ENCODE results near the gene SLC7A6OS. TPM values are rescaled to one million over a fixed set of nuclear protein-coding genes. Genes with fewer than 3 reads are reported as not detected.

Gene SLC7A6OS
- total RNA-seq, 1 donor from 2014 or later = 11.0 TPM

DNA sequence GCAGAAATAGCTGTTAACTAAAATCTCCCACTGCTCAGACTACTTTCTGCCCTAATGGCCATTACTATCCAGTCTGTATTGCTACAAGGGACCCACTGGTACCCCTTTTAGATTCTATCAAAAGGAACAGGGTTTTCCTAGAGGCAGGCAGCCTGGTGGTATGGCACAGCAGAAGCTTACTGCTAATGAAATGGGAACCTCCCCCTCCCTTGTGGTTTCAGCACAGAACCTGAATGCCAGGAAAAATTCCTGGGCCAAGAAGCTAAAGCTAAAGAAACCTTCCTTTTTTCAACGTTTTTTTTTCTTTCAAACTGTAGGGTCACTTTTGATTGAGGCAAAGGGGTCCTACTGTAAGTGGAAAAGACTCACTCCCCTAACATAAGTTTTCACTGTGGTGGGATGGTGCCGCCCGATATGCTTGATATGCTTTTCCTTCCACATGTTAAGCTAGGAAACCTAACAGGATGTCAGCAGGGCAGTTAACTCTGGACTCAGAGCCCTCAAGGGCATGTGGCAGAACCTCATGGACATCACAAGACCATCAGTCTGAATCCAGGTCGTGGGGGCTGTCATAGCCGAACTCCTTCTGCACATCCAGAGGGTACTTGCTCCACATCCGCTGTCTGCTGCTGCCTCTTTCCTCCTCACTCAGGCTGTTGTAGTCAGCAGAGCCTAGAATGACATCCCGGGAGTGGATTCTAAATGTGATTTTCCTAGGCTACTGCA, 9.8 kb downstream of the SLC7A6OS start:
- H3K9me3 ChIP-seq (ENCODE audit: control insufficient read depth in 3 of 3, low read length in 3 of 3) = no peaks in the 10 kb centered on the region
- H3K4me3 ChIP-seq (ENCODE audit: low read length in 3 of 3) = no peak overlapping the region
- H3K36me3 ChIP-seq (ENCODE audit: control insufficient read depth in 3 of 3, insufficient read depth in 3 of 3, low read length in 3 of 3) = peaks cover 39 to 80% (median 59%) of the 10 kb centered on the region in 3 donors
- no peak overlapping the region for H3K9ac ChIP-seq (ENCODE audit: low read depth in 1 of 3, low read length in 3 of 3)
- peaks cover 18 to 31% (median 27%) of the 10 kb centered on the region in 3 donors for H3K4me1 ChIP-seq (ENCODE audit: control insufficient read depth in 3 of 3, insufficient read depth in 3 of 3, low read length in 3 of 3)
- H3K27me3 ChIP-seq (ENCODE audit: control insufficient read depth in 3 of 3, insufficient read depth in 3 of 3, low read length in 3 of 3) = no peaks in the 10 kb centered on the region
- no peak overlapping the region for H3K27ac ChIP-seq (ENCODE audit: low read depth, low read length)

DNA sequence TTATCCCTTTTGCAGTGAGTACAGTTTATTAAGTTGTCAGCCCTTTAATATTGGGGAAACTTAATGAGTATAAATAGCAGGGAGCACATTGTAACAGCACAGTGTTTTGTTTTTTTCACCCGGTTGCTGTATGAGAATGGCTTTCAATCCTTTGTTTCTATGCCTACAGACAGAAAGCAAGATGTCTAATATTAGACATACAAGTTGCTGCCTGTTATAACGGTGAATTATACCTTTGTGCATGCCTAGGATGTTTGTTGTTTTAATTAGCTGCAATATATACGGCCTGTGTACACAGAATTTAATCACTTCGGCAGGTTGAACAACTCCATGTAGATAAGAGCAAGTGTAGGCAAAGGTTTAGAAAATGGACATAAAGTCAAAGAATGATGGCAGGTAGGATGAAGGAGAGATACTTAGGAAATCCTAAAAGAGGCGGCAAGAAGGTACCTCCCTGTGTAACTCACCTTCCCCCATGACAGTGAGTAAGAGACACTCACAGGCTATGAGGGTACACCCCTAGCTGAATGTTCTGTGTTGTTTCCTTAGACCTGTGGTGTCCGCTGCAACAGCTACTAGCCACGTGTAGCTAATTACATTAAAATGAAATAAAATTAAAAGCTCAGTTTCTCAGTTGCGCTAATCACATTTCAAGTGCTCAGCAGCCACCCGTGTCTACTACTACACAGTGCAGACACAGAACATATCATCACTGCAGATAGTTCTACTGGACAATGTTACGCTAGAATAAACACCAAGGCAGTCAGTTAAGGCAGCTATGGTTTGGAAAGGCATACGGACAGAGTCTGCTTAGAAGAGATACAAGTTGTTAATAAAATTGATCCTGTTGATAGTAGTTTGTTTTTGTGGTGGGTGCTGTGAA, 10.9 kb downstream of the SLC7A6OS start:
- Histone ChIP-seq H3K27ac (ENCODE audit: low read depth, low read length) (peak overlapping the region; percentile 37), H3K36me3 (ENCODE audit: control insufficient read depth in 3 of 3, insufficient read depth in 3 of 3, low read length in 3 of 3) (peaks cover 41 to 81% (median 70%) of the 10 kb centered on the region in 3 donors), H3K9me3 (ENCODE audit: control insufficient read depth in 3 of 3, low read length in 3 of 3) (no peaks in the 10 kb centered on the region), H3K4me1 (ENCODE audit: control insufficient read depth in 3 of 3, insufficient read depth in 3 of 3, low read length in 3 of 3) (peaks cover 18 to 31% (median 27%) of the 10 kb centered on the region in 3 donors), H3K9ac (ENCODE audit: low read depth in 1 of 3, low read length in 3 of 3) (peak overlapping the region in 2 of 3 donors; percentile 13 to 68), H3K27me3 (ENCODE audit: control insufficient read depth in 3 of 3, insufficient read depth in 3 of 3, low read length in 3 of 3) (no peaks in the 10 kb centered on the region), H3K4me3 (ENCODE audit: low read length in 3 of 3) (no peak overlapping the region)

DNA sequence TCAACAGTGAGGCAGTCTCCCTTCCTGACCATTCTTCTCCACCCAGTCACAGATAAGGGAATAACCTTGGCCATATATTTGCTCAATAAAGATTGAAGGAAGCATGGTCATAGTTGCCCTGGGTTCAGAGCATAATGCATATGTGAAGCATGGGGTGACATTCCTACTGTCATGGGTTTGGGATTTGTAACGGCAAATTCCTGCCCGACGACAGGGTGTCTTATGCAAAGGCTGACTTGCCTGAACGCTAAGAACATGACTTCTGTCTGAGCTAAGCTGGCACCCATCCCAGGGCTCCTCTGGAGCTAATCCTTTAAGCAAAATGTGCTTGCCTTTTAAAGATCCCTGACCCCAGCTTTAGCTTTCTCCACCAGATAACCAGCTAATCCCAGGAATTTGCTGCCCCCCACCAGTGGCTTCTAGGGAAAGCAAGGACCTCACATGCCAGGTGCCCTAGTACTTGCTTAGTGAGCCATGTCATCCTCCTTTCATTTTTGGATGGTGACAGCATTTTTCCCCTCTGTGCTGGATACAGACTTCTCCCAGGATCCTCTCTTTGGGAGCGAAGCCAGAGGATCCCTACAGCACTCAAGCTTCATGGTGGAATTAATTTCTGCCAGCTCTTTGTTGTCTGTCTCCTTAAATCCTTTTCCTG, 11.7 kb downstream of the SLC7A6OS start:
- Histone ChIP-seq H3K9me3 (ENCODE audit: control insufficient read depth in 3 of 3, low read length in 3 of 3) (no peaks in the 10 kb centered on the region), H3K4me3 (ENCODE audit: low read length in 3 of 3) (no peak overlapping the region), H3K27ac (ENCODE audit: low read depth, low read length) (peak overlapping the region; percentile 37), H3K9ac (ENCODE audit: low read depth in 1 of 3, low read length in 3 of 3) (peak overlapping the region in 2 of 3 donors; percentile 68 to 73), H3K36me3 (ENCODE audit: control insufficient read depth in 3 of 3, insufficient read depth in 3 of 3, low read length in 3 of 3) (peaks cover 49 to 84% (median 78%) of the 10 kb centered on the region in 3 donors), H3K4me1 (ENCODE audit: control insufficient read depth in 3 of 3, insufficient read depth in 3 of 3, low read length in 3 of 3) (peaks cover 18 to 31% (median 27%) of the 10 kb centered on the region in 3 donors), H3K27me3 (ENCODE audit: control insufficient read depth in 3 of 3, insufficient read depth in 3 of 3, low read length in 3 of 3) (no peaks in the 10 kb centered on the region)

DNA sequence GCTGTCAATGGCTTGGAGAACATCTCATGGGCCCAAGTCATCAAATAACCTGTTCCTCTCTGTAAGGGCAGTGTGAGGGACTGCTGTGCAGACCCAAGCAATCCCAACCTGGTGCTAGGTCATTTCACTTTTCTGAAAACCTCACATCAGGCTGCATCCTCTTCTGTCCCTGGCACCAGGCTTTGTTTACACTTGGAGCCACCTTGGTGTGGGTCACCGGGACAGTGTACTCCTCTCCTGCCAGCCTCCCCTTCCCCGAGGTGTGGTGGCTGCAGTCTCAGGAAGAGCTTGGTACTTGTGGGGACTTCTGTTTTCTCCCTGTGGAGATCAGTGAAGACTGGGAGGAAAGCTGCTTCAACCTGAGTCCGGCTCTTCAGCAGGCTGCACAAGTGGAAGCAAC, 12.4 kb downstream of the SLC7A6OS start:
- H3K4me3 ChIP-seq (ENCODE audit: low read length in 3 of 3) = no peak overlapping the region
- H3K4me1 ChIP-seq (ENCODE audit: control insufficient read depth in 3 of 3, insufficient read depth in 3 of 3, low read length in 3 of 3) = peaks cover 18 to 31% (median 27%) of the 10 kb centered on the region in 3 donors
- H3K9ac ChIP-seq (ENCODE audit: low read depth in 1 of 3, low read length in 3 of 3) = peak overlapping the region in 2 of 3 donors; percentile 68 to 73
- H3K36me3 ChIP-seq (ENCODE audit: control insufficient read depth in 3 of 3, insufficient read depth in 3 of 3, low read length in 3 of 3) = peaks cover 54 to 82% (median 79%) of the 10 kb centered on the region in 3 donors
- H3K9me3 ChIP-seq (ENCODE audit: control insufficient read depth in 3 of 3, low read length in 3 of 3) = no peaks in the 10 kb centered on the region
- H3K27me3 ChIP-seq (ENCODE audit: control insufficient read depth in 3 of 3, insufficient read depth in 3 of 3, low read length in 3 of 3) = no peaks in the 10 kb centered on the region
- peak overlapping the region; percentile 37 for H3K27ac ChIP-seq (ENCODE audit: low read depth, low read length)

DNA sequence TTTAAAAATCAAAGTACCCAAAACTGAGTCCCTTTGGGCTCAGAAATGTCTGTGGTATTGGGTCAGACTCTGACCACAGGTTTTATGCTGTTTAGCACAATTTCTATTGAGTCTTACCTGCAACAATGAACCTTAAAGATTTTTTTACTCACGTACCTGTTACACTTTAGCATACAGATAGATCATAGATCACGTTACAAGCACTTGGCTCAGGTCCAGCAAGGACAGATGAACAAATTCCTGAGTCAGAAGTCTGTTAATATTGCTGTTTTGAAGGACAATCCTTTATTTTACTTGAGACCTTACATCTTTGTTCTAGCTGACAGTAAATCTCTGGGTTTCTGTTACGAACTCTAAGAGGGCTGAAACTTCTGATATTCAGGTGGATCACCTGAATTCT, 12.8 kb downstream of the SLC7A6OS start:
- Histone ChIP-seq H3K27me3 (ENCODE audit: control insufficient read depth in 3 of 3, insufficient read depth in 3 of 3, low read length in 3 of 3) (no peaks in the 10 kb centered on the region), H3K27ac (ENCODE audit: low read depth, low read length) (peak overlapping the region; percentile 37), H3K4me3 (ENCODE audit: low read length in 3 of 3) (no peak overlapping the region), H3K9me3 (ENCODE audit: control insufficient read depth in 3 of 3, low read length in 3 of 3) (no peaks in the 10 kb centered on the region), H3K36me3 (ENCODE audit: control insufficient read depth in 3 of 3, insufficient read depth in 3 of 3, low read length in 3 of 3) (peaks cover 56 to 83% (median 81%) of the 10 kb centered on the region in 3 donors), H3K4me1 (ENCODE audit: control insufficient read depth in 3 of 3, insufficient read depth in 3 of 3, low read length in 3 of 3) (peaks cover 18 to 31% (median 27%) of the 10 kb centered on the region in 3 donors), H3K9ac (ENCODE audit: low read depth in 1 of 3, low read length in 3 of 3) (peak overlapping the region in 2 of 3 donors; percentile 28 to 68)

DNA sequence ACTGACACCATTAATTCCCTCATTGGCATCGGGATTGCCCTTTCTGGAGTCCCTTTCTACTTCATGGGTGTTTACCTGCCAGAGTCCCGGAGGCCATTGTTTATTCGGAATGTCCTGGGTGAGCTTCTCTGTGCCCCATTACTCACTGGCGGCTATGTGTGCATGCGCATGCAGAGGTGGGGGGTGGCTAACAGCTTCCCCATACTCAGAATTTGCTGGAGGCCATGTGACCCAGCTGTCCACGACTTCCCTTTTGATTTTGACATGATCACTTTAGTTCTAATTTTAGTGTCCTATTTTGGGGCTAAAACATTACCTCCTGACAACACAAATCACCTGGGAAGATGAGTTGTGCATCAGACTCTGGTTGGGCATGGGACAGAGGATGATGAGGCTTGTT, 14.1 kb downstream of the SLC7A6OS start:
- Histone ChIP-seq H3K9me3 (ENCODE audit: control insufficient read depth in 3 of 3, low read length in 3 of 3) (no peaks in the 10 kb centered on the region), H3K36me3 (ENCODE audit: control insufficient read depth in 3 of 3, insufficient read depth in 3 of 3, low read length in 3 of 3) (peaks cover 56 to 81% (median 79%) of the 10 kb centered on the region in 3 donors), H3K27ac (ENCODE audit: low read depth, low read length) (peak overlapping the region; percentile 21), H3K4me3 (ENCODE audit: low read length in 3 of 3) (no peak overlapping the region), H3K4me1 (ENCODE audit: control insufficient read depth in 3 of 3, insufficient read depth in 3 of 3, low read length in 3 of 3) (peaks cover 20 to 35% (median 27%) of the 10 kb centered on the region in 3 donors), H3K27me3 (ENCODE audit: control insufficient read depth in 3 of 3, insufficient read depth in 3 of 3, low read length in 3 of 3) (no peaks in the 10 kb centered on the region), H3K9ac (ENCODE audit: low read depth in 1 of 3, low read length in 3 of 3) (peak overlapping the region in 1 of 3 donors; percentile 47)

DNA sequence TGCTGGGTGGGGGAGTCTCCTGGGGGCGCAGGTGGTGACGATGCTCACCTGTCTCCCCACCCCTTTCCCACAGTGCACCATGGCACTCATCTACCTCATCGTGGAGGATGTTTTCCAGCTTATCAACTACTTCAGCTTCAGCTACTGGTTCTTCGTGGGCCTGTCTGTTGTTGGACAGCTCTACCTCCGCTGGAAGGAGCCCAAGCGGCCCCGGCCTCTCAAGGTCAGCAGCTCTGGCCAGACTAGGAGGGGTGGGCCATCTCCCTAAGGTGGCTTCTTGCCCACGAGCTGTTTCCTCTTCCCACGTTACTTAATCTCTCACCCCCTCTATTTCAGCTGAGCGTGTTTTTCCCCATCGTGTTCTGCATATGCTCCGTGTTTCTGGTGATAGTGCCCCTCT, 14.5 kb downstream of the SLC7A6OS start:
- no peak overlapping the region for H3K4me3 ChIP-seq (ENCODE audit: low read length in 3 of 3)
- no peak overlapping the region for H3K27ac ChIP-seq (ENCODE audit: low read depth, low read length)
- peaks cover 22 to 39% (median 31%) of the 10 kb centered on the region in 3 donors for H3K4me1 ChIP-seq (ENCODE audit: control insufficient read depth in 3 of 3, insufficient read depth in 3 of 3, low read length in 3 of 3)
- no peaks in the 10 kb centered on the region for H3K9me3 ChIP-seq (ENCODE audit: control insufficient read depth in 3 of 3, low read length in 3 of 3)
- peaks cover 60 to 83% (median 82%) of the 10 kb centered on the region in 3 donors for H3K36me3 ChIP-seq (ENCODE audit: control insufficient read depth in 3 of 3, insufficient read depth in 3 of 3, low read length in 3 of 3)
- H3K27me3 ChIP-seq (ENCODE audit: control insufficient read depth in 3 of 3, insufficient read depth in 3 of 3, low read length in 3 of 3) = no peaks in the 10 kb centered on the region
- no peak overlapping the region for H3K9ac ChIP-seq (ENCODE audit: low read depth in 1 of 3, low read length in 3 of 3)

DNA sequence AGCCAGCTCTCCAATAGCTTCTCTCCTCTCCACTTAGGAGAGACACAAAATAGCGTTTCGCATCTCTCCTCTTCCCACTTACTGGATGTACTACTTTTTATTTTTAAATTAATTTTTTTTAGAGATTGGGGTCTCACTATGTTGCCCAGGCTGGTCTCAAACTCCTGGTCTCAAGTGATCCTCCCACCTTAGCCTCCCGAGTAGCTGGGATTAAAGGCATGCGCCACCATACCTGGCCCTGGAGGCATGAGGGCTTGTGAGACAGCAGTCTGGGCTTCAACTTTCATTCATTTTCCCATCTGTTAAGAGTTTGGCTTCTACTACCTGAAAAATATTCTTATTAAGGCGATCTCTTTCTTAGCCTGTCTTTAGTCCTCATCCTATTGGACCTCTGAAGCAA, 18.3 kb downstream of the SLC7A6OS start:
- Histone ChIP-seq H3K9ac (ENCODE audit: low read depth in 1 of 3, low read length in 3 of 3) (no peak overlapping the region), H3K27ac (ENCODE audit: low read depth, low read length) (no peak overlapping the region), H3K36me3 (ENCODE audit: control insufficient read depth in 3 of 3, insufficient read depth in 3 of 3, low read length in 3 of 3) (peaks cover 61 to 77% (median 61%) of the 10 kb centered on the region in 3 donors)

DNA sequence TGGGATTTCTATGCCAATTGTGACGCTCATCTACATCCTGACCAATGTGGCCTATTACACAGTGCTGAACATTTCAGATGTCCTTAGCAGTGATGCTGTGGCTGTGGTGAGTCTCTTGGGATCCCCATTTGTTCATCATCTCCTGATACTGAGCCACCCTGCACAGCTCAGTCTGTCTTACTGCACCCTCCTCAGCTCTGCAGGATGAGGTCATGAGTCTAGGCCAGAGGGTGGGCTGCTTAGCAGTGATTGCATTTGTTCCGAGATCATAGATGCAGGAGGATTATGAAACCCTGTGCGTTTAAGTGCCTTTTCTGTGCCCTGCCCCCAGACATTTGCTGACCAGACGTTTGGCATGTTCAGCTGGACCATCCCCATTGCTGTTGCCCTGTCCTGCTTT, 19.5 kb downstream of the SLC7A6OS start:
- Histone ChIP-seq H3K27ac (ENCODE audit: low read depth, low read length) (no peak overlapping the region), H3K36me3 (ENCODE audit: control insufficient read depth in 3 of 3, insufficient read depth in 3 of 3, low read length in 3 of 3) (peaks cover 50 to 72% (median 55%) of the 10 kb centered on the region in 3 donors), H3K9ac (ENCODE audit: low read depth in 1 of 3, low read length in 3 of 3) (no peak overlapping the region), H3K27me3 (ENCODE audit: control insufficient read depth in 3 of 3, insufficient read depth in 3 of 3, low read length in 3 of 3) (no peaks in the 10 kb centered on the region), H3K9me3 (ENCODE audit: control insufficient read depth in 3 of 3, low read length in 3 of 3) (no peaks in the 10 kb centered on the region), H3K4me1 (ENCODE audit: control insufficient read depth in 3 of 3, insufficient read depth in 3 of 3, low read length in 3 of 3) (peaks cover 36 to 43% (median 38%) of the 10 kb centered on the region in 3 donors), H3K4me3 (ENCODE audit: low read length in 3 of 3) (no peak overlapping the region)

More for the DNA sequence above, 18.3 kb downstream of the SLC7A6OS start:
- Histone ChIP-seq H3K4me3 (ENCODE audit: low read length in 3 of 3) (no peak overlapping the region), H3K4me1 (ENCODE audit: control insufficient read depth in 3 of 3, insufficient read depth in 3 of 3, low read length in 3 of 3) (peaks cover 27 to 38% (median 28%) of the 10 kb centered on the region in 3 donors), H3K27me3 (ENCODE audit: control insufficient read depth in 3 of 3, insufficient read depth in 3 of 3, low read length in 3 of 3) (no peaks in the 10 kb centered on the region), H3K9me3 (ENCODE audit: control insufficient read depth in 3 of 3, low read length in 3 of 3) (no peaks in the 10 kb centered on the region)
